HT1080 (cell line): ENCODE measurements around the gene SCN9A. TPM values are rescaled to one million over a fixed set of nuclear protein-coding genes. Genes with fewer than 3 reads are reported as not detected.
"Not testable (repeated sequence)": the region's sequence is repeated elsewhere in the genome, so short reads cannot be mapped to it uniquely, and the experiment has no call there.

Source experiments
- DNase-seq: peaks from one replicate; pipeline ENCODE4 v3.0.0-alpha.2; 2015; ENCODE audit warnings: low read depth
- polyA plus RNA-seq, 2 experiments: library from polyadenylated mRNA; depleted of rRNA; stranded (reverse); fragments of >200 nt; gene quantifications; 2 replicates each; pipeline ENCODE4 v1.2.3, GENCODE V29; 2015
- total RNA-seq: library from RNA; depleted of rRNA; stranded (reverse); fragments of >200 nt; shearing (Covaris generic); gene quantifications from 2 replicates; pipeline ENCODE4 v1.2.3, GENCODE V29; 2014; rRNA removed

Gene SCN9A
- total RNA-seq, result 1.1 and 1.8 TPM in 2 replicates
- 0.76 and 0.96 TPM in 2 replicates for polyA plus RNA-seq (2015; cell fraction: cytosol; rRNA removed)
- 1.6 and 1.8 TPM in 2 replicates for polyA plus RNA-seq (2015; cell fraction: nucleus; rRNA removed)

DNA sequence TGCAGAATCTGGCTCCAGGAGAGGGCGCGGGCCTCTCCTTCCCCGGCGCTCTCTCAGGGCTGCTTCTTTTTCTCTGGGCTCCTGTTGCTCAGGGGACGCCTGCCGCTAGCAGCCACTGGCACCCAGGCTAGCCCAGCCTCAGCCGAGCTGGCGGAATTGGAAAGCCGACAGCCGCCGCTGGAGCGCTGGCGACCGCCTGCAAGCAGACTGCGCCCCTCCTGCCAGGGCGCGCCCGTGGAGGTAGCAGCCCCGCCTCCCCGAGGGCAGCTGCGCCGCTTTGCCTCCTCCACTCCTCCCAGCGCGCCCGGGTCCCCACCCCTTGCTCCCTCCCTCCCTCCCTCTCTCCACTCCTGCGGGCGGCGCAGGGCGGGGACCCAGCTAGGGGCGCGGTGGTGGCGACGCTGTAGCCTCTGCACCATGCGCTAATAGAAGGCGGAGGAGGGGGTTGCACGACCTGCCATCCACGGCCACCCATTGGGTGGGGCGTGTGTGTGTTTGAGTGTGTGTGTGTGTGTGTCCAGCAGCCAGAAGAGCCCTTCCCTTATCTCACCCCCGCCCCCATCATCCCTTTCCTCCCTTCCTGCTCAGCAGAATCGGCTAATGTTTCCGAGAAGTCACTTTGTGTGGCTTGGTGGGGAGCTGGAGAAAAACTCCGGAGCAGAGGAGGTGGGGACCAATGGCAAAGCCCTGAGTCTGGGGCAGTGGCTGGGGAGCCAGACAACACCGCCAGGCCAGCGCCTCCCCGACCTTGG, at the start of gene SCN9A:
Gene SCN9A, minus strand, starts transcription at position 209 of the 752 bp plus-strand sequence. CDS start 64,188 bp downstream, outside the sequence.
- DNase-seq, result peak; percentile 77

DNA sequence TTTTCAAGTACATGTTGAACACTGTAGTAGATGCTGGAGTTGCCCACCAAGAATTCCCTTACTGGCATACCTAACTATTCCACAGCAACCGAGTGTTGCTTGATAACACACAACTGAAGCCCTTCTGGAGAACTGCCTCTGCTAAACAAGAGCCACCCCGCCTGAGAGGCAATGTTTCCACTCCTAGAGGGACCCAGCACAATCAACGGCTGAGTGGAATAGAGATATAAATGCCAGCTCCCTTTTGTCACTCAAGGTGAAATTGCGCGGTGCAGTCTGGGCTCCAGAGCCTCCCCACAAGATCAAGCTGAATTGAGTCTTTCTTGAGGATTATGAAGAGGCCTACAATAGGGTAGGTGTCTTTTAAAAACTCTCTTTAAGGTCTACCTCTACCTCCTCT, 49.1 kb upstream of the SCN9A start:
- no peak for DNase-seq

DNA sequence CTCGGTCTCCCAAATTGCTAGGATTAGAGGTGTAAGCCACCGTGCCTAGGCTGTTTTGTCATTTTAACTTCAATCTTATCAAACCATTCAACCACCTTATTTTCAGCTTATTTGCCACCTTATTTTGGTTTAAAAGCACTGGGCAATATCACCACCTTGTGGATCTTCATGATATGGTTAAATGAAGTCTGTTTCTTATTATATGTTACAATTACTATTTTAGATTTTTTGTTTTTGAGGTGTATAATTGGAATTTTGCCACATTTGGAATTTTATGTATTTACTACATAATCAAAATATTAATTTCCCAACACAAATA, 43.8 kb upstream of the SCN9A start:
- DNase-seq, result peak; percentile 48

DNA sequence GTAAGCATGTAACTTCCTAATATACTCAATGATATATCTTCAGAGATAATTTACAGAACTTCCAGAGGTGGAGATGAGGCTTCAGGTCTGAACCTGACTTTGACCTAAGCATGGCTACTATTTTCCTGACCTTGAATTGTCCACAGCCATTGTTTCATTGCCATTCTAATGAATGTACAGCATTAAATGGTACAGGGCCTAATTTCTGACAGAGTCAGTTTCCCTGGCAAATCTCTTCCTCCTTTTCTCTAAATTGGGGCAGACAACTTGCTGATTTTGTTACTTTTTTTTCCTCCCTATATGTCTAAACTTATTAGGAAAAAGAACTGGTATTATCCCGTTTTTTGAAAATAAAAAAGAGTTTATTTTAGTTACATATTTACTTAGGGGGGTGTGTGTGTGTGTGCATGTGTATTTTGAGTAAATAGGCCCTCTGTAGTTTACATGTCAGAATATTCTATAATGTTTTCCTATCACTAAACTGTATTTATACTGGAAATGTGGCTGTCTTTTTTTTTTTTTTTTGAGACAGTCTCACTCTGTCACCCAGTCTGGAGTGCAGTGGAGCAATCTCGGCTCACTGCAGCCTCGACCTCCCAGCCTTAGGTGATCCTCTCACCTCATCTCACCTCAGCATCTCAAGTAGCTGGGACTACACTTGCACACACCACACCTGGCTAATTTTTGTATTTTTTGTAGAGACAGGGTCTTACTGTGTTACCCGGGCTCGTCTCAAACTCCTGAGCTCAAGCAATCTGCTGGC, 43.3 kb upstream of the SCN9A start:
- DNase-seq, result no peak

DNA sequence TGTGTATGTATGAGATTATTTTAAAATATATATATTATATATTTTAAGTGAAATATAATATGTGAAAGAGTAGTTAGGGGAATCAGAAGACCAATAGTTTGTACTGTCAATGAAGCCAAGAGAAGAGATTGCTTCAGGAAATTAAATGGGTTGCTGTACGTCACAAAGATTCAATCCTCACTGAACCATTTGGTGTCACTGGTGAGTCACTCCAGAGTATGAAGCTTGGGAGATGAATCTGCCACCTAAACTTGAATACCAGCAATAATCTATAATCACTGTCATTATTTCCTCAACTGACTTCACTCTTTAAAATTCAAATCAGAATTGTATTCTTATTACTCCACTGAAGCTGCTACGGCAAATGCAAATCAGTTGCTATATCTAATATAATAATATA, 41.9 kb upstream of the SCN9A start:
- DNase-seq, result peak; percentile 23

DNA sequence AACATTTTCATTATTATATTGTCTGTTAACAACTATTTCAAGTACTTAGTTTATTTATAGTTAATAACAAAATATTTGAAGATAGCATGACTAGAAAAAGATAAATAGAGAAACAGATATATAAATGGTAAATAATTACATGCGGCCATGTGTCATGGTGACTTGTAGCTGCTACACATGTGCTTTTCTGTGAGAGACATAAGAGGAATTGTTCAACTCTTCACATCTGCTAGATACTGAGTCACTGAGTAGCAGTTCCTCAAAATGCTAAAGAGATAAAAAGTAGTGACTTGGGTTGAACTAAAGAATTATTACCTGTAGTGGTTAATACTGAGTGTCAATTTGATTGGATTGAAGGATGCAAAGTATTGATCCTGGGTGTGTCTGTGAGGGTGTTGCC, 37.5 kb upstream of the SCN9A start:
- no peak for DNase-seq

DNA sequence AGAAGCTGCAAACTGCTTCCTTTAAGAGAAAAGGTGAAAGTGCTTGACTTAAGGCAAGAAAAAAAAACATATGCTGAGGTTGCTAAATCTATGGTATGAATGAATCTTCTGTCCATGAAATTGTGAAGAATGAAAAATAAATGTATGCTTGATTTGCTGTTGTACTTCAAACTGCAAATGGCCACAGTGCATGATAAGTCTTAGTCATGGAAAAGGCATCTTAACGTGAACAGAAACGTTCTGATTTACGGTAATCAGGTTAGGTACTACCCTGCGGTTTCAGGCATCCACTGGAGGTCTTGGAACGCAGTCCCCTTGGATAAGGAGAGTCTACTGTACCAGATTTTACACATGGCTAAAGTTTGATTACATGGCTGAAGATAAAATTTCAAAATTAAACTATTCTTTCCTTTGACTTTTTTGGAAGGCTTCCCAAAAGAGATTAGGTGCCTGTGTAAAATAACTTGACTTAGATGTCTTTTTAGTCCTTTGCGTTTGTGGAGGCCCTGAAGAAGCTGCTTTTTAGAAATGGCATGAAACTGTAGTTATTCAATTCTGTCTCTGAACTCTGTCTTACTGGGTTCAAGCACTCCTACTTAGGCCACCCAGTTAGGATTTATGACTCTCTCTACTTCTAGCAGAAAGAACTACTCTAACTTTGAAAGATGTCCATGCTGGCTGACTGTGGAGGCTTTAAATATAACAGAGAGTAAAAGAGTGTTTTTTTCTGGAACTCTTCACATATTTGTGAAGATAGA, 35.9 kb upstream of the SCN9A start:
- DNase-seq, result peak; percentile 65

DNA sequence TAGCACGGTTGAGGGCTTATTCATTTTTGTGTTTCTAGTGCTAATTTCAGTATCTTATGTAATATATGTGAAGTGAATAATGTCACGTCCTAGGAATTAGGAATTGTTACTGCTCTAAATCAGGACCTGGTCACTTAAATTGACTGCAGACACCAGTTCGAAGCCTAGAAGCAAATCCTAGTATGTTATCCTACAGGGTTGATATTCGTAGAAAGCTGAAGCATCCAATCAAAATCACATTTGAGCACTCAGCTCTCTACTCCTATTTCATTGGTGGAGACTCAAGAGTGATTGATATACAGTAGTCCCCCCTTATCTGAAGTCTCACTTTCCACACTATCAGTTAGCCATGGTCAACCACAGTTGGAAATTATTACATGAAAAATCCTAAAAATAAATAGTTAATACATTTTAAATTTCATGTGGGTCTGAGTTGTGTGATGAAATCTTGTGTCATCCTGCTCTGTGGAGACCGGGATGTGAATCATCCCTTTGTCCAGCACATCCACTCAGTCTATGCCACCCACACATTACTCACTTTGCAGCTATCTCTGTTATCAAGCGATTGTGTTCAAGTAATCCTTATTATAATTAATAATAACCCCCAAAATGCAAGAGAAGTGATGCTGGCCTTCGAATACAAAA, 35.2 kb upstream of the SCN9A start:
- DNase-seq, result peak; percentile 86

DNA sequence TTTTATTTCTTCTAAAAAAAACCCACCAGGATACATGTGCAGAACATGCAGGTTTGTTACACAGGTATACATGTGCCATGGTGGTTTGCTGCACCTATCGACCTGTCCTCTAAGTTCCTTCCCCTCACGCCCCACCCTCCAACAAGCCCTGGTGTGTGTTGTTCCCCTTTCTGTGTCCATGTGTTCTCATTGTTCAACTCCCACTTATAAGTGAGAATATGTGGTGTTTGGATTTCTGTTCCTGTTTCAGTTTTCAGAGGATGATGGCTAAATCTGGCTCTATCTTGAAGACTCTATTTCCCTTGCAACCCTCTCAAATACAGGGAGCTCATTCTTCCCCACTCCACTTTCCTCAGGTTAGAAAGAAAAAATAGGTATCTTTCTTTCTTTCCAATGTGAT, 32.0 kb upstream of the SCN9A start:
- DNase-seq, result not testable (repeated sequence)

DNA sequence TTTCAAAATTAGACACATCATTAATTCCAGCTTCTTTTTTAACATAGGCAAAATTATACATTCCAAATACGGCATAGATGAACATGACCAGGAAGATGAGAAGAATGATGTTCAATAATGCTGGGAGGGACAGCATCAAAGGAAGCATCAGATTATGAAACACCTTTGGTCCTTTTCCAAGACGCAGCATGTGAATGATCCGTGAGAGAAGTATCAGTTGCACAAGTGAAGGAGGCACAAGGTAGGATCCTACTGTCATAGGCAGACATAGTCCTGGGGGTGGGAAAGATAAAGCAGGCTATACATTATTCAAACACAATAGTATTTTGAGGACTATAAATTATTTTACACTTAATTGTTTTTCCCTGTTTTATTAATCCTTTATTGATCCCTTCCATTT, 30.6 kb upstream of the SCN9A start:
- DNase-seq, result no peak

DNA sequence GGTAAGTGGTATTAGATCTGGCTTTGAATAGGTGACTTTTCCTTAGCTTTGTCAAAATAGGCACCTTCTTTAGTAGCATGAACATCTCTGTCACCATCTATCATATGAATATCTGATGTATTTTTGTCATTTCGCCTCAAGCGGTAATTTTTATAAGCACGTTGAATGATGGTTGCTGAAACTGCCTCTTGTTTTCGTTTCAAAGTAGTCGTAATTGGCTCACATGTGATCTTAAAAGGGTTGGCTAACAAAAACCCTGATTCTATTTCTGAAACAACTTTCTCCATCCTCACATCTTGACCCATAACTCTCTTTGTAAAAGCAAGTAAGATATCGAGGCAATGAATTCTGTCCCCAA, 29.8 kb upstream of the SCN9A start:
- no peak for DNase-seq

DNA sequence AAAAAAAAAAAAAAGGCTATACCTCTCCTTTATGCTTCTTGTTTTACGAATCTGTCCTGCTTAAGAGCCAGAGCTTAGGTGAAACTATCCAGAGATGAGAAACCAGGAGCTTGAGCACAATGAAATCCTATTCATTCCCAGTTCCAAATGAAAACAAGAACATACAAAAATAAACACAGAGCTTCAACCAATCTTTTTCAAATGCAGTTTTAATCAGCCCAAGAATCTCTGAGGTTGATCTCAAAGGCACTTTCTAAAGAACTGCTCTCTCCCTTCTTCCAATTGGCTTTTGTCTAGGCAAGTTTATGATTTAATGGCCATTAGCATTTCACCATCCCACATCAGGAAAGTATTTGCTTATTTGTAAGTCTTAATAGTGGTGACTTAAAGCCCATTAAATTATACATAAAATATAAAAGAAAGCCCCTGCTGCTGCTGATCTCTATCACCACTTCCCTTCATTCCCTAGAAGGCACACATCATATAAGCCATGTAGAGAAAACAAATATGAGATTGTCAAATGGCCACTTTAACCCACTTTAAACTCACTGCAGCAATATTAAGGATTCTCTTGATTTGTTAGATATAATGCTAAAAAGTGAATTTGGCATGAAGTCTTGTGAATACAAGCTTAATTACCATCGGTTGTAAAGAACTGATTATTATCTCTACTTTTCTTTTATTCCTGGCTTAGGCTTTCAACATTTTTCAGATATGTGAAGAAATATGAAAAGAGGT, 29.3 kb upstream of the SCN9A start:
- no peak for DNase-seq

DNA sequence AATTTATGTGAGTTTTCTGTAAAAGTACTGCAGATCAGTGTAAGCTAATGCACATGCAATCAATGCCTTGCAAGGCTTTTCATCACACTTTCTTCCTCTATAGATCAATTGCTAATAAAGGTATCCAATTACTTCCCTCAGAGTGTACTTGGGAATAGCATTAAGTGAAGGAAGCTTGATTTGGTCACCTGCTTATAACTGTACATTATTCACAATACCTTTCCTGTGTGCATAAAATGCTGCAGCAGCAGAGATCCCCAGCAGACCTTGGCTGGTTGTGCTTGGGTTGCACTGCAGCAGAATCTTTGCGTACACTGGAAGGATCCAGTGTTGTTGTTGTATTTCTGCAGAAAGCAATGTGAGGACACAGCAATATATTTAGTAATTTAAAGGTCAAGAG, 18.5 kb upstream of the SCN9A start:
- DNase-seq, result no peak

DNA sequence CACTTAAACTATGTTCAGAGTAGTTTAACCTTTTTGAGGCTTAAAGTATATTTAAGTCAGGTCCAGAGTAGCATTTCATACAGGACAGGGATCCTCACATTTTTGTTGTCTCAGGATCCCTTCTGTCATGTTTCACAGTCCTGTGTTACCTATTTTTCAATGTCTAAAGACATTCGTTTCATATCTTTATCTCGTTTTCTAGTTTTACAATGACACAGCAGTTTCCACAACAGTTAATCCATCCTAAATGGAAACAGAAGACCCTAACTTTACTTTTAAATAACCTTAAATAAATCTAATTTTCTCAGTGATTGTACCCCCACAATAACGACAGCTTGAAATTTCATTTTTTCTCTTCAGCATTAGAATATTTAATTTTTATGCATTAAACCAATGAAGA, 17.3 kb upstream of the SCN9A start:
- DNase-seq, result no peak

DNA sequence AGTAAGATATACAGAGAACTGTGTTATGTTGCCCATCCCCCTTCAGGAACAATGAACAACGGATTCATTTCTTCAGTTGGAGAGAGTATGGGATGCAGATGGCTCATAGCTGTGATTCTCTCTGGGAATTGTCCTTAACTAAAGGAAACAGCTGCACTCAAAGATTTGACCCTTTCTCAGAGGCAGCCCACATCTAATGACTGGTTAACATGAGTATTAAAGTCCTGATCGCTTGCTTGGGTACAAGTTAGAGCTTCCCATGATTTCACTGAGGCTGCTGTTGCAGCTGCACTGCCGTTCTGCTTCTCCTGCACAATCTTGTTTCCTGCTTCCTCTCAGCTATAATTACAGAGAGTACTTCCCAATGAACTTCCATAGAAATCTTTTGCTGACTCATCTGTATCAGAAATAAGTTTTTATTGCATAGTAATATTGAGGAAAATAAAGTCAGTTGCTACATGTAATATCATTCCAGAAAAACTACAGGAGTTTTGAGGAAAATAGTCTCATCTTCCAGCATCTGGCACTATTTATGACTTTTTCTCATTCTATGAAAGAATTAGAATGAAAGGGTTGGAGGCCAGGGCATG, 12.8 kb upstream of the SCN9A start:
- DNase-seq, result peak; percentile 14

DNA sequence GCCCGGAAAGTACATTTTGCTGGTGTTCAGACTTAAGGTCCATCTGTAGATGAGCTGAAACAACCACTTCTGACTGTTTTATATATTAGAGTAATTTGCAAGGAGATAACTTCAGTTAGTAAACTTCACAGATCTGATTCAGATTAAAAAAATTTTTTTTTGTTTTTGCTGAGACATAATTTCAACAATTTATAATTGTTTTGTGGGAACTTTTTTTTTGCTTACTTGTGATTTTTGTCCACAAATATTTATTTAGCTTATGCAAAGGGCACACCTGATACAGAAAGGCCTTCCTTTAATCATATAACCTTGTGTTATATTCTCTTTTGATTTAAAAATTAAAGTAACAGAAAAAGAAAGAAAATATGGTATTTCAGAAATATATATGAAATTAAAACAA, 9.6 kb upstream of the SCN9A start:
- DNase-seq, result no peak

DNA sequence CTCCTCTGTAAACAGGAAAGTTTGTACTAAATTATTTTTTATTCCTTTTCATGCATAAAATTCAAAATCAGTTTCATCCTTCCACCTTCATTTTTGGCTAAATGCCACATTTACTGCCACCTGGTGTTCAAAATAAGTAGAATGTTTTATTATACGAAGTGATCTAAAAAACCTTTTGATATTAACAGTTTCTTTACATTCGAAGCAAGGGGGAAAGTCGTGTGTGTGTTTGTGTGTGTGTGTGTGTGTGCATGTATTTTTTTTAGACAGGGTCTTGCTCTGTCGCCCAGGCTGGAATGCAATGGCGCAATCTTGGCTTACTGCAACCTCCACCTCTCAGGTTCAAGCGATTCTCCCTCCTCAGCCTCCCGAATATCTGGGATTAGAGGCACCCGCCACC, 9.0 kb upstream of the SCN9A start:
- peak; percentile 6 for DNase-seq

DNA sequence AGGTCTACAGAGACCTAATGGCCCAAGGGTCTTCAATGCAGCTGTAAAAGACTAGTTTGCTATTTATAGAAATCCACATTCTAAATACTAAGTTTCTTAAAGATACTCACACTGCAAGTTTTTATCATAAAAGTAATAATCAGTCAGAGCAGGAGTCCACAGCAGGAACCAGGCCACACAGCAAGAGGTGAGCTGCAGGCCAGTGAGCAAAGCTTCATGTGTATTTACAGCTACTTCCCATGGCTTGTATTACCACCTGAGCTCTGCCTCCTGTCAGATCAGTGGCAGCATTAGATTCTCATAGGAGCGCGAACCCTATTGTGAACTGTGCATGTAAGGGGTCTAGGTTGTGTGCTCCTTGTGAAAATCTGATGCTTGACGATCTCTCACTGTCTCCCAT, 6.7 kb upstream of the SCN9A start:
- no peak for DNase-seq

DNA sequence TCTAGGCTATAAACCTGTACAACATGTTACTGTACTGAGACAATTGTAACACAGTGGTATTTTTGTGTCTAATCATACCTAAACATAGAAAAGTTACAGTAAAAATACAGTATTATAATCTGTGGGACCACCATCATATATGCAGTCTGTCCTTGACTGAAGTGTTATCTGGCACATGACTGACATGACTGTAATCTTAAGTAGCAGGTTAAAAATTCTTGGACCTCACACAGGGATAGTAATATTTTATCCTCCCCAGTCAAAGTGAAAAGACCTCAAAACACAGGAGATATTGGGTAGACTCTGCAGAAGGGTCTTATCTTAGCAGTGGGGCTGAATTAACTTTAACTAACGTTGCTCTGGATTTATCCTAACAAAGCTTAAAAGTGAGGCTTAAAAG, 4.9 kb upstream of the SCN9A start:
- DNase-seq, result no peak

DNA sequence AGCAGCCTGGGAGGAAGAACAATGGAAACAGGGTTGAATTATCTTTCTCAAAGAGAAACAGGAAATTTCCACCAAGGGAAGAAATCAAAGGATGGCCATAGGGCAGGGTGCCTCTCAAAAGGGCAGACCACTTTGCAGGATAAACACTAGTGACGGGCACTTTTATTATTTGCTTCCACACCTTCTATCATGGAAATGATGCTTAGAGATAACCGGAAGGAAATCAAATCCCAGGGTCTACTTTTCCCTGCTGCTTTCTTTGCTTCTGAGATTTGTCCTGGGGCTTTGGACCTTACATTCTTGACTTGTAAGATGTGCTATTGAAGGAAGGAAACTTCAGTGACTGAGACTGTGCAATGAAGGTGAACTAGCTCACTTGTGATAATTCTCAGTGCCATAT, 1.1 kb upstream of the SCN9A start:
- DNase-seq, result no peak

DNA sequence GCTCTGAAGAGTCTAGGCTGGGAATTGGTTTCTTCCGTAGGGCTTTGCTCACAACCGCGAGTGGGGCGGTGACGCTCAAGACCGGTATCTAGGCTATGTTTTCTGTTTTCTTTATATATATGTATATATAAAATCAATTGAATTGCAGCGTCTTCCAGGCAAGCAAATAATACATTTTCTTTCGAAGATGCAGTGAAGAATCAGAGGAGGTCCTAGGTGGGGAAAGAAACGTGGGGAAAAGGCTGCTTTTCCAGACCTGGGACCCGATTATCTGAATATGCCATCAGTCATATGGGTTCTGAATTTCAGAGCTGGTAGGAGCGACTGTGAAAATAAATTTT, 714 bp upstream of the SCN9A start:
- DNase-seq, result no peak
